Uterus (tissue), 4 donors: ENCODE results near the gene DUSP9. TPM values are rescaled to one million over a fixed set of nuclear protein-coding genes. Genes with fewer than 3 reads are reported as not detected.

Experiments used
- DNase-seq, 2 donors: peaks; one replicate each; pipeline ENCODE4 v3.0.0-alpha.2; 2019 to 2020
- H3K27ac ChIP-seq, 2 donors: fragments of 200-600 bp; sonication (generic); 1 replicate in 1 of 2; 2 replicates in 1 of 2; pipeline ENCODE4 v1.5.1; 2016 to 2018
- H3K27me3 ChIP-seq, 2 donors: fragments of 200-600 bp; sonication (generic); one replicate each; pipeline ENCODE4 v1.5.1; 2018 to 2019; ENCODE audit warnings: control low read depth in 1 of 2
- H3K36me3 ChIP-seq, 2 donors: fragments of 200-600 bp; sonication (generic); one replicate each; pipeline ENCODE4 v1.5.1; 2019; ENCODE audit warnings: control low read depth in 1 of 2
- H3K4me1 ChIP-seq, 2 donors: fragments of 200-600 bp; sonication (generic); one replicate each; pipeline ENCODE4 v1.5.1; 2018 to 2019; ENCODE audit warnings: control low read depth in 1 of 2
- H3K4me3 ChIP-seq, 2 donors: fragments of 200-600 bp; sonication (generic); 1 replicate in 1 of 2; 2 replicates in 1 of 2; pipeline ENCODE4 v1.5.1; 2018 to 2019; ENCODE audit warnings: mild to moderate bottlenecking in 1 of 2
- H3K9me3 ChIP-seq, 2 donors: fragments of 200-600 bp; sonication (generic); one replicate each; pipeline ENCODE4 v1.5.1; 2019; ENCODE audit warnings: control low read depth in 1 of 2
- POLR2A ChIP-seq, 2 donors: fragments of 450-650 bp; IDR thresholded peaks; one replicate each; pipeline ENCODE4 v1.6.1; 2016; ENCODE audit warnings: antibody characterized with exemption in 2 of 2, mild to moderate bottlenecking in 1 of 2, moderate library complexity in 1 of 2
- intact Hi-C: fragments of 100-400 bp; cut with DNase I; formaldehyde crosslinking; loops from one replicate; pipeline ENCODE4 v1.15.1; 2023; ENCODE audit warnings: low total_unique reads
- total RNA-seq, 4 donors: library from RNA; depleted of rRNA in 3 of 4; stranded (reverse); fragments of >200 nt in 3 of 4; gene quantifications; one replicate each; pipeline versions ENCODE4 v1.1.0 to v1.2.4, GENCODE V29; 2014 to 2023
- TF ChIP-seq, protein P1 (sequence below), 4 experiments: fragments of 200-600 bp in 2 of 4; fragments of 450-650 bp in 2 of 4; sonication (generic) in 2 of 4; IDR thresholded peaks; one replicate each; pipeline ENCODE4 v1.5.1; 2016 to 2019; ENCODE audit warnings: antibody characterized with exemption in 4 of 4, mild to moderate bottlenecking in 2 of 4, moderate library complexity in 1 of 4
- donor health status: DM: yes; HTN: yes; CAD: no.

DUSP9 gene
- total RNA-seq, 4 donors from 2014 or later: 0.21 TPM; not detected in 3

DNA sequence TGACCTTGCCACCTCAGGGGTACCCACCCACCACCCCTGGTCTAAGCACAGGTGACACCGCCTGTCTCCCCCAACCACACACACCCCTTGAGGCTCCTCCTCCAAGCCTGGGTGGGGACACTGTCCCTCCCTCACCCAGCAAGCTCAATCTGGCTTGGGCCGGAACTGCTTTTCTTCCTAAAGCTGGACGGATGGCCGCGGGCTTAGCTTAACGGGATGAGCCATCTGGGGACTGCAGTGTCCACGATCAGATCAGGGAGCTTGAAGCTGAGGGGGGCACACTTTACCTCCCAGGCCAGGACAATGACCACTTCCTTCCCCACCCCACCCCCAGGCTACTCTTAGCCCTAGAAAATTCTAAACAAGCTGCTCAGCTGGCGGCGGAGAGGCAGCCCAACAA lies 39.7 kb downstream of the DUSP9 start:
- Histone ChIP-seq H3K27me3 (no peaks in the 10 kb centered on the region), H3K4me1 (no peaks in the 10 kb centered on the region), H3K9me3 (no peaks in the 10 kb centered on the region), H3K4me3 (no peak overlapping the region), H3K36me3 (no peaks in the 10 kb centered on the region), H3K27ac (peak overlapping the region; percentile 64 to 79)
- intact Hi-C loops: no loop called here
- DNase-seq: peak in 1 of 2 donors; percentile 20
- no peak for TF ChIP-seq POLR2A (IDR thresholded peaks at IDR 0.05)
- TF ChIP-seq, protein P1, sequence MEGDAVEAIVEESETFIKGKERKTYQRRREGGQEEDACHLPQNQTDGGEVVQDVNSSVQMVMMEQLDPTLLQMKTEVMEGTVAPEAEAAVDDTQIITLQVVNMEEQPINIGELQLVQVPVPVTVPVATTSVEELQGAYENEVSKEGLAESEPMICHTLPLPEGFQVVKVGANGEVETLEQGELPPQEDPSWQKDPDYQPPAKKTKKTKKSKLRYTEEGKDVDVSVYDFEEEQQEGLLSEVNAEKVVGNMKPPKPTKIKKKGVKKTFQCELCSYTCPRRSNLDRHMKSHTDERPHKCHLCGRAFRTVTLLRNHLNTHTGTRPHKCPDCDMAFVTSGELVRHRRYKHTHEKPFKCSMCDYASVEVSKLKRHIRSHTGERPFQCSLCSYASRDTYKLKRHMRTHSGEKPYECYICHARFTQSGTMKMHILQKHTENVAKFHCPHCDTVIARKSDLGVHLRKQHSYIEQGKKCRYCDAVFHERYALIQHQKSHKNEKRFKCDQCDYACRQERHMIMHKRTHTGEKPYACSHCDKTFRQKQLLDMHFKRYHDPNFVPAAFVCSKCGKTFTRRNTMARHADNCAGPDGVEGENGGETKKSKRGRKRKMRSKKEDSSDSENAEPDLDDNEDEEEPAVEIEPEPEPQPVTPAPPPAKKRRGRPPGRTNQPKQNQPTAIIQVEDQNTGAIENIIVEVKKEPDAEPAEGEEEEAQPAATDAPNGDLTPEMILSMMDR (IDR thresholded peaks at IDR 0.05): no peak

DNA sequence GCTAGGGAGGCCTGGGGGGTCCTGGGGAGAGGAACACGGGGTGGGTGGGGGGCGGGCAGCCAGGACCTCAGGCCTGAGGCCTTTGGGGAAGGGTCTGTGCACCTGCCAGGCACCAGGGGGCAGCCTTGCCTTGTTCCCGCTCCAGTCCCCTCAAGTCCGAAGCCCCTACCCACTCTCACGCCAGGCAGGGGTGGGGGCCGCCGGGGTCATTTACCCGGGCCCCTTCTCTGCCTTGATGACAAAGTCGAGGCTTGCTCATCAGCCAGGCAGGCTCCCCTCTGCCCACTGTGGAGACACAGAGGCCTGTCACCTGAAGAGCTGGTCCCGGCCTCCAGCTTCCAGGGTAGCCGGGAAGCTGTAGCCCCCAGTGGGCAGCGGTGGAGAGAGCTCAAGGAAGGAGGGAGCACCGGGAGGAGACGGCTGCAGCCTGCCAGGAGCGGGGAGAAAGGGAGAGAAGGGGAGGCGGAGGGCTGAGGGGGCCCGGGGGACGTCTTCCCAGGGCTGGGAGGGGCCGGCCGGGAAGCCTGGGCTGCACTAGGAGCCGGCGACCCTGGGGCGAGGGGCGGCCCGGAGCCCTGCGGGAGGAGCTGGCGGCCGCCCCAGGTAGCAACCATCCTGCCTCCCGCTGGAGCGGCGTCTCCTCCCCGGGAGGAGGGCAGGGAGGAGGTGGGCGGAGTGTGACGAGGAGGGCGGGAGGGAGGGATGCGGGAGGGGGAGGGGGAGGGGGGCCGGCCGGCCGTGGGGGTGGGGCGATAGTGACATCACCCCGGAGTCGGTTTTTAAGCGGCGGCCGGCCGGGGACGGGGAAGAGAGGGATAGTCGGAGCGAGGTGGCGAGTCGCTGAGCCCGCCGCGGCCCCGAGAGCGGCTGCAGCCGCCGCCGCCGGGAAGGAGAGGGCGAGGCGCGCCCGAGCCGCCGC lies 40.4 kb downstream of the DUSP9 start, which contains the start of gene SLC6A8:
TSS of gene SLC6A8 (plus strand) at position 806 of the 919 bp plus-strand sequence. CDS start 649 bp downstream, outside the sequence.
- DNase-seq: peak; percentile 69 to 78
- H3K4me1 ChIP-seq: no peaks in the 10 kb centered on the region
- intact Hi-C loops: no loop called here
- peak within 1 kb of the TSS; percentile 64 to 79 for H3K27ac ChIP-seq
- peak within 1 kb of the TSS; percentile 22 to 46 for H3K4me3 ChIP-seq
- TF ChIP-seq POLR2A (IDR thresholded peaks at IDR 0.05): peak; percentile 57 to 58
- TF ChIP-seq, protein P1 (IDR thresholded peaks at IDR 0.05): peak in 3 of 4 experiments; percentile 10 to 17 (median 13)
- no peaks in the 10 kb centered on the region for H3K27me3 ChIP-seq
- no peaks in the 10 kb centered on the region for H3K9me3 ChIP-seq
- no peaks in the 10 kb centered on the region for H3K36me3 ChIP-seq

DNA sequence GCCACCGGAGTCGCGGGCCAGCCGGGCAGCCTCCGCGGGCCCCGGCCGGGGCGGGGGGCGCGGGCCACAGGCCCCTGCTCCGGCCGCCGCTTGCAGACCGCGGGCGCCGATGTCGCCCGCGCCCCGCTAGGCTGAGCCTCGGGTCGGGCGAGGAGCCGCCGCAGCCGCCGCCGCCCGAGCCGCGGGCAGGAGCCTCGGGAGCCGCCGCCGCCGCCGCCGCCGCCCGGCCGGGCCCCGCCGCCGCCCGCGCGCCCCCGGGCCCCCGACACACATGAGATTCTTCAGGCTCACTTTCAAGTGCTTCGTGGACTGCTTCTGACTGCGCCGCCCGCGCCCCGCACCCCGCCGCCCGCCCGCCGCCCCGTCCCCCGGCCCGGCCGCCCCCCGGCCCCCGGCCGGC lies 41.1 kb downstream of the DUSP9 start:
- no peaks in the 10 kb centered on the region for H3K9me3 ChIP-seq
- no peak overlapping the region for H3K4me3 ChIP-seq
- H3K36me3 ChIP-seq: no peaks in the 10 kb centered on the region
- no peak for DNase-seq
- intact Hi-C loops: no loop called here
- H3K27me3 ChIP-seq: no peaks in the 10 kb centered on the region
- no peak for TF ChIP-seq POLR2A (IDR thresholded peaks at IDR 0.05)
- TF ChIP-seq, protein P1 (IDR thresholded peaks at IDR 0.05): no peak
- peak overlapping the region in 1 of 2 donors; percentile 27 for H3K27ac ChIP-seq
- no peaks in the 10 kb centered on the region for H3K4me1 ChIP-seq

DNA sequence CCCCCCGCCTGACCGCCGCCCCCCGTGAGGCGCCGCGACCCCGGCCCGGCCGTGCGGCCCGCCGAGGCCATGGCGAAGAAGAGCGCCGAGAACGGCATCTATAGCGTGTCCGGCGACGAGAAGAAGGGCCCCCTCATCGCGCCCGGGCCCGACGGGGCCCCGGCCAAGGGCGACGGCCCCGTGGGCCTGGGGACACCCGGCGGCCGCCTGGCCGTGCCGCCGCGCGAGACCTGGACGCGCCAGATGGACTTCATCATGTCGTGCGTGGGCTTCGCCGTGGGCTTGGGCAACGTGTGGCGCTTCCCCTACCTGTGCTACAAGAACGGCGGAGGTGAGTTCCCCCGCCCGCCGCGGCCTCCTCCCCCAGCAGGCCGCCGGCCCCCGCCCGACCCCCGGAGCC lies 41.5 kb downstream of the DUSP9 start:
- DNase-seq: no peak
- Histone ChIP-seq H3K27ac (peak overlapping the region in 1 of 2 donors; percentile 73), H3K4me1 (no peaks in the 10 kb centered on the region), H3K9me3 (no peaks in the 10 kb centered on the region), H3K27me3 (no peaks in the 10 kb centered on the region), H3K4me3 (peak overlapping the region; percentile 4 to 46), H3K36me3 (no peaks in the 10 kb centered on the region)
- TF ChIP-seq POLR2A (IDR thresholded peaks at IDR 0.05): no peak
- TF ChIP-seq, protein P1 (IDR thresholded peaks at IDR 0.05): no peak
- intact Hi-C loops: no loop called here
